SK-N-SH (cell line): ENCODE results near the gene KRT33B. TPM values are rescaled to one million over a fixed set of nuclear protein-coding genes. Genes with fewer than 3 reads are reported as not detected.

ENCODE experiments used
- CTCF ChIA-PET: fragments of 300-600, 350-600 bp; formaldehyde crosslinking; extraction: SDS; loops from one replicate; lab custom pipeline; 2021; lab: Yijun Ruan, JAX
- POLR2A ChIA-PET: fragments of 350-600 bp; sonication (Branson Sonifier 250); formaldehyde crosslinking; extraction: SDS; loops from one replicate; lab custom pipeline; 2020; ENCODE audit warnings: antibody characterized with exemption, inconsistent platforms; lab: Yijun Ruan, JAX
- DNase-seq: peaks from one replicate; pipeline ENCODE4 v3.0.0; 2012
- H2AFZ ChIP-seq: fragments of 200-600 bp; sonication (generic); 2 replicates; pipeline ENCODE4 v1.8.1; 2016; ENCODE audit warnings: antibody characterized with exemption, mild to moderate bottlenecking, low read depth
- H3F3A ChIP-seq: fragments of 200-600 bp; sonication (generic); replicated peaks from 2 replicates; pipeline ENCODE3; 2016; ENCODE audit warnings: antibody characterized with exemption, mild to moderate bottlenecking; ENCODE audit not compliant: insufficient read depth
- H3K27ac ChIP-seq, 2 experiments: fragments of 200-500 bp in 1 of 2; fragments of 200-600 bp in 1 of 2; sonication (Bioruptor generic) in 1 of 2; sonication (generic), shearing (Covaris generic) in 1 of 2; 2 replicates each; pipeline versions ENCODE4 v1.5.1 to v1.6.1; 2014 to 2016; ENCODE audit warnings: low read depth in 2 of 2, inconsistent platforms in 1 of 2, low read length in 1 of 2, mild to moderate bottlenecking in 1 of 2, mixed read lengths in 1 of 2
- H3K27me3 ChIP-seq: fragments of 200-600 bp; sonication (generic), shearing (Covaris generic); 2 replicates; pipeline ENCODE4 v1.6.1; 2016; ENCODE audit warnings: mixed run types; ENCODE audit not compliant: insufficient read depth
- H3K36me3 ChIP-seq, 2 experiments: fragments of 200-500 bp in 1 of 2; fragments of 200-600 bp in 1 of 2; sonication (Bioruptor generic) in 1 of 2; sonication (generic) in 1 of 2; replicated peaks in 1 of 2; 2 replicates each; pipeline versions ENCODE3 to v1.5.1; 2014 to 2016; ENCODE audit warnings: low read length in 1 of 2, mild to moderate bottlenecking in 1 of 2; ENCODE audit not compliant: insufficient read depth in 2 of 2, control insufficient read depth in 1 of 2
- H3K4me1 ChIP-seq, 2 experiments: fragments of 200-500 bp in 1 of 2; fragments of 200-600 bp in 1 of 2; sonication (Bioruptor generic) in 1 of 2; sonication (generic), shearing (Covaris generic) in 1 of 2; 2 replicates each; pipeline versions ENCODE4 v1.5.1 to v1.6.1; 2014 to 2016; ENCODE audit warnings: low read depth in 1 of 2, low read length in 1 of 2, mixed run types in 1 of 2; ENCODE audit not compliant: insufficient read depth in 2 of 2, control insufficient read depth in 1 of 2
- H3K4me2 ChIP-seq: fragments of 200-600 bp; sonication (generic), shearing (Covaris generic); 2 replicates; pipeline ENCODE4 v1.6.1; 2017; ENCODE audit warnings: mixed run types
- H3K4me3 ChIP-seq, 2 experiments: fragments of 200-500 bp in 1 of 2; fragments of 200-600 bp in 1 of 2; sonication (Bioruptor generic) in 1 of 2; sonication (generic), shearing (Covaris generic) in 1 of 2; 2 replicates each; pipeline versions ENCODE4 v1.5.1 to v1.8.1; 2014 to 2016; ENCODE audit warnings: low read depth in 2 of 2, inconsistent platforms in 1 of 2, low read length in 1 of 2, mild to moderate bottlenecking in 1 of 2, mixed read lengths in 1 of 2, moderate library complexity in 1 of 2
- H3K79me2 ChIP-seq: fragments of 200-600 bp; sonication (generic); 2 replicates; pipeline ENCODE4 v1.8.1; 2017; ENCODE audit warnings: mild to moderate bottlenecking; ENCODE audit not compliant: insufficient read depth
- H3K9ac ChIP-seq: fragments of 200-600 bp; sonication (generic); 2 replicates; pipeline ENCODE4 v1.6.1; 2017; ENCODE audit warnings: mixed run types
- H3K9me2 ChIP-seq: fragments of 200-600 bp; sonication (generic); 2 replicates; pipeline ENCODE4 v1.6.1; 2017; ENCODE audit warnings: mixed run types
- H3K9me3 ChIP-seq: fragments of 200-600 bp; sonication (generic); 2 replicates; pipeline ENCODE4 v1.6.1; 2017; ENCODE audit warnings: mixed run types, mild to moderate bottlenecking, moderate library complexity
- H4K20me1 ChIP-seq: fragments of 200-600 bp; sonication (generic); 2 replicates; pipeline ENCODE4 v1.6.1; 2017; ENCODE audit warnings: mild to moderate bottlenecking, mixed run types; ENCODE audit not compliant: insufficient read depth
- CHD2 ChIP-seq: fragments of 150-350 bp; IDR thresholded peaks from 2 replicates; pipeline ENCODE4 v1.6.1; 2018; ENCODE audit warnings: low read length; ENCODE audit not compliant: partially characterized antibody
- CTCF ChIP-seq: fragments of 200-600 bp; sonication (generic); IDR thresholded peaks from 2 replicates; pipeline ENCODE4 v1.6.1; 2017; ENCODE audit warnings: antibody characterized with exemption, mild to moderate bottlenecking, moderate library complexity
- ELF1 ChIP-seq: IDR thresholded peaks from 2 replicates; pipeline ENCODE4 v1.4.0; 2012
- EP300 ChIP-seq, 2 experiments: IDR thresholded peaks; 2 replicates each; pipeline versions ENCODE4 v1.4.0 to v1.6.1; 2012; ENCODE audit warnings: borderline replicate concordance in 1 of 2, low read depth in 1 of 2, low read length in 1 of 2
- GABPA ChIP-seq: IDR thresholded peaks from 2 replicates; pipeline ENCODE4 v1.4.0; 2012; ENCODE audit warnings: low read depth, mild to moderate bottlenecking
- MEF2A ChIP-seq: IDR thresholded peaks from 2 replicates; pipeline ENCODE4 v1.4.0; 2012; ENCODE audit warnings: low read depth, borderline replicate concordance
- PBX3 ChIP-seq: IDR thresholded peaks from 2 replicates; pipeline ENCODE4; 2012
- RAD21 ChIP-seq: IDR thresholded peaks from 2 replicates; pipeline ENCODE4 v1.6.1; 2012; ENCODE audit warnings: mild to moderate bottlenecking, low read length
- RXRA ChIP-seq: IDR thresholded peaks from 2 replicates; pipeline ENCODE4 v1.4.0; 2012; ENCODE audit warnings: low read depth, mild to moderate bottlenecking, borderline replicate concordance
- SMC3 ChIP-seq: IDR thresholded peaks from 2 replicates; pipeline ENCODE4 v1.6.1; 2012; ENCODE audit warnings: low read depth, low read length, improper control_type of control experiment
- TEAD4 ChIP-seq: IDR thresholded peaks from 2 replicates; pipeline ENCODE4 v1.4.0; 2012; ENCODE audit warnings: mild to moderate bottlenecking, borderline replicate concordance; ENCODE audit not compliant: insufficient read depth
- USF1 ChIP-seq: IDR thresholded peaks from 2 replicates; pipeline ENCODE4 v1.4.0; 2012; ENCODE audit warnings: low read depth, borderline replicate concordance
- WGBS: methylation state at CpG from one replicate; pipeline ENCODE4 v1.1.6; 2017; ENCODE audit warnings: low lambda C conversion rate; 5-methylcytosine and 5-hydroxymethylcytosine counted together
- polyA plus RNA-seq, 3 experiments: library from polyadenylated mRNA; depleted of rRNA; stranded (reverse); fragments of >200 nt; gene quantifications; 2 replicates each; pipeline ENCODE4 v1.2.3, GENCODE V29; 2012

Gene KRT33B
- polyA plus RNA-seq, 1 of the 3 experiments (the other 2 are of a cell fraction) = 0.08 TPM

- no peak for TF ChIP-seq USF1
- TF ChIP-seq PBX3 = no peak
- TF ChIP-seq RXRA = no peak
- TF ChIP-seq MEF2A = no peak
- no peak for TF ChIP-seq ELF1
- TF ChIP-seq TEAD4 = no peak
- no peak for TF ChIP-seq CHD2
These were observed 38.0 kb downstream of the KRT33B start (continued) for GRCh38 chr17:41331606-41332005.

GRCh38 chr17:41329279-41329948 lies 40.2 kb downstream of the KRT33B start:
- DNase-seq = peak; percentile 70

More at GRCh38 chr17:41329279-41329948, 40.2 kb downstream of the KRT33B start:
- H3F3A ChIP-seq = no peaks in the 10 kb centered on the region
- POLR2A ChIA-PET = no interaction called here
- CTCF ChIA-PET = interaction anchor here (0.7 to 2.9 kb wide), 17 partner anchors 8 to 366 kb away, joined by 3 to 28 read pairs (median 4); partner anchors contain the start of genes KRT33B and KRTAP16-1
- no peaks in the 10 kb centered on the region for H3K4me1 ChIP-seq
- H3K9me3 ChIP-seq = no peaks in the 10 kb centered on the region
- 15% methylated on average over 7 of the region's 13 CpGs for WGBS
- H3K36me3 ChIP-seq = no peaks in the 10 kb centered on the region
- no peak overlapping the region for H3K9ac ChIP-seq
- TF ChIP-seq SMC3 = peak; percentile 64
- peak; percentile 65 for TF ChIP-seq RAD21
- TF ChIP-seq RXRA = no peak
- peak; percentile 70 for TF ChIP-seq CTCF
- no peak for TF ChIP-seq GABPA
- TF ChIP-seq USF1 = no peak
- TF ChIP-seq EP300 (IDR thresholded peaks at IDR 0.05; ENCODE audit: borderline replicate concordance in 1 of 2, low read depth in 1 of 2, low read length in 1 of 2) = no peak
- no peaks in the 10 kb centered on the region for H3K27me3 ChIP-seq
- no peaks in the 10 kb centered on the region for H3K79me2 ChIP-seq
- no peak overlapping the region for H3K4me3 ChIP-seq
- H3K9me2 ChIP-seq = no peaks in the 10 kb centered on the region
- no peak overlapping the region for H2AFZ ChIP-seq
- H4K20me1 ChIP-seq = no peaks in the 10 kb centered on the region
- no peak overlapping the region for H3K4me2 ChIP-seq
- no peak overlapping the region for H3K27ac ChIP-seq
